GM12878 (cell line): ENCODE results near the gene NHEJ1.

Experiments
- CBX5 ChIP-seq: sonication (generic); IDR thresholded peaks from 2 replicates; pipeline ENCODE4 v1.6.1; 2016; ENCODE audit warnings: low read depth, moderate library complexity, mild to moderate bottlenecking, inconsistent platforms
- CTCF ChIP-seq, 3 experiments: IDR thresholded peaks in 2 of 3; conservative IDR thresholded peaks in 1 of 3; 2 replicates each; pipeline ENCODE4 v1.5.1; 2011; ENCODE audit warnings: low read depth in 3 of 3, low read length in 3 of 3, mild to moderate bottlenecking in 3 of 3, control low read depth in 2 of 3, moderate library complexity in 2 of 3, inconsistent platforms in 1 of 3, mixed read lengths in 1 of 3; ENCODE audit not compliant: control insufficient read depth in 2 of 3, insufficient read depth in 1 of 3; ENCODE audit errors: extremely low read depth in 1 of 3
- EP300 ChIP-seq, 2 experiments: fragments of 150-350 bp in 1 of 2; IDR thresholded peaks; 2 replicates each; pipeline ENCODE4 v1.6.1; 2011 to 2012; ENCODE audit warnings: low read depth in 2 of 2, low read length in 2 of 2, borderline replicate concordance in 1 of 2, improper control_type of control experiment in 1 of 2, inconsistent platforms in 1 of 2; ENCODE audit not compliant: control insufficient read depth in 1 of 2
- EZH2 ChIP-seq: IDR thresholded peaks from 2 replicates; pipeline ENCODE4 v1.6.1; 2012; ENCODE audit warnings: low read depth, mild to moderate bottlenecking, control low read depth, inconsistent platforms, low read length, borderline replicate concordance; ENCODE audit not compliant: control insufficient read depth
- HDAC6 ChIP-seq: fragments of 200-600 bp; sonication (generic); IDR thresholded peaks from one replicate; pipeline ENCODE4 v1.8.0; 2017; ENCODE audit warnings: antibody characterized with exemption; ENCODE audit not compliant: unreplicated experiment
- IKZF1 ChIP-seq: fragments of 450-650 bp; conservative IDR thresholded peaks from 2 replicates; pipeline ENCODE4 v1.6.1; 2017; ENCODE audit warnings: antibody characterized with exemption, mild to moderate bottlenecking
- MXI1 ChIP-seq: fragments of 150-350 bp; IDR thresholded peaks from 2 replicates; pipeline ENCODE4 v1.6.1; 2011; ENCODE audit warnings: low read depth, mild to moderate bottlenecking, inconsistent platforms, low read length, improper control_type of control experiment
- NFYB ChIP-seq: IDR thresholded peaks from 2 replicates; pipeline ENCODE4 v1.6.1; 2011; ENCODE audit warnings: low read depth, mild to moderate bottlenecking, low read length, improper control_type of control experiment, moderate library complexity; ENCODE audit not compliant: insufficient read depth
- NR2C2 ChIP-seq: IDR thresholded peaks from 2 replicates; pipeline ENCODE4 v1.6.1; 2011; ENCODE audit warnings: borderline replicate concordance, low read depth; ENCODE audit not compliant: control insufficient read depth, insufficient read length
- RB1 ChIP-seq: fragments of 450-650 bp; formaldehyde crosslinking; IDR thresholded peaks from 2 replicates; pipeline ENCODE4 v1.6.1; 2017; ENCODE audit warnings: mild to moderate bottlenecking, borderline replicate concordance
- RCOR1 ChIP-seq: conservative IDR thresholded peaks from 2 replicates; pipeline ENCODE4 v1.6.1; 2012; ENCODE audit warnings: low read depth, low read length, improper control_type of control experiment
- USF1 ChIP-seq: IDR thresholded peaks from 2 replicates; pipeline ENCODE4 v1.6.1; 2011; ENCODE audit warnings: borderline replicate concordance, low read depth, mild to moderate bottlenecking, moderate library complexity, mixed read lengths, low read length; ENCODE audit not compliant: insufficient read depth; ENCODE audit errors: extremely low read length

- TF ChIP-seq CBX5: no peak
- no peak for TF ChIP-seq CTCF (IDR thresholded peaks at IDR 0.05 in 2 of 3, conservative IDR thresholded peaks at IDR 0.05 in 1 of 3; ENCODE audit: control insufficient read depth in 2 of 3, extremely low read depth in 1 of 3, insufficient read depth in 1 of 3, low read depth in 3 of 3, low read length in 3 of 3)
- TF ChIP-seq RB1: no peak
- no peak for TF ChIP-seq EP300 (IDR thresholded peaks at IDR 0.05; ENCODE audit: borderline replicate concordance in 1 of 2, control insufficient read depth in 1 of 2, low read depth in 2 of 2, low read length in 2 of 2)
- TF ChIP-seq IKZF1: no peak
- no peak for TF ChIP-seq HDAC6
- TF ChIP-seq EZH2: no peak
- no peak for TF ChIP-seq USF1
- no peak for TF ChIP-seq NR2C2
- TF ChIP-seq MXI1: no peak
- no peak for TF ChIP-seq NFYB
- TF ChIP-seq RCOR1: no peak
Observed at GRCh38 chr2:219041252-219041651, 119.4 kb downstream of the NHEJ1 start, which contains the start of gene CFAP65.
